HG03039 (cell line): ENCODE data around the gene RTN4R.
"Not testable (repeated sequence)": the region's sequence is repeated elsewhere in the genome, so short reads cannot be mapped to it uniquely, and the experiment has no call there.

Experiments
- ATAC-seq: cut with Tn5 transposase; IDR thresholded peaks from one replicate; pipeline ENCODE4 v1.9.1; 2021; ENCODE audit warnings: mild to moderate bottlenecking, moderate library complexity; ENCODE audit not compliant: unreplicated experiment

Gene RTN4R

DNA sequence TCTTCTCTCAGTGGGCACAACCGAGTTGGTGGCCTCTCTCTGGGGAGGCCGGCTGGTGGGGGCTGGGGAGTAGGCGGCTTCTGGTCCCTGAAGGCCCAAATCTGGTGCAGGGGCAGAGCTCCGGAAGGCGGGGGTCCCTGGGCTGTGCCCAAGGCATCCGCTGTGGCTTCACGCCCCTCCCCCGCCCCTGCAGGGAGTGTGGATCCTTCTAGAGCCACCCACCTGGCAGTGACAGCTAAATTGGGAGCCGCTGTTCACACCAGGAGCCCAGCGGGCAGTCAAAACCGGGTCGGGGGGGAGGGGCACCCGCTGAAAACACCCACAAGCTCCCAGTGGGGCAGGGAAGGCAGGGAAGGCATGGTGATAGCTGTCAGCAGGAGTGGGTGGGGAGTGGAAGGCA is 4.6 kb upstream of the RTN4R start:
- no peak for ATAC-seq

DNA sequence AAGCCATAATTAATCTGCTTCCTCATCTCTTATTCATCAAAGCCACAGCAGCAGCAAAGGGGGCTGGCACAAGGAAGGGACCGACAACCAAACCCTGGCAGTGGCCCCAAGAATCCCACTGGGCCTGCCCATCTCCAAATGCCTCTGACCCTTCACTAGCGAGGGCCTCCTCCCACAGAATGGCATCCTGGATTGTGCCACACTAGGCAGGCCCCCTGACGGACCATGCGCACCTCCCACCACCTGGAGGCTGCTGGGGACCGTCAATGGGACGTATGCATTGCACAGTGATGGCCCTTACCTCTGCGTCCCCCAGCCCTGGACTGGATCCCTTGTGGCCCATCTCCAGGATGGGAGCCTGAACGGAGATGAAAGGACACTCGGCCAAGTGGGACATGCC is 4.1 kb upstream of the RTN4R start:
- ATAC-seq, result no peak

DNA sequence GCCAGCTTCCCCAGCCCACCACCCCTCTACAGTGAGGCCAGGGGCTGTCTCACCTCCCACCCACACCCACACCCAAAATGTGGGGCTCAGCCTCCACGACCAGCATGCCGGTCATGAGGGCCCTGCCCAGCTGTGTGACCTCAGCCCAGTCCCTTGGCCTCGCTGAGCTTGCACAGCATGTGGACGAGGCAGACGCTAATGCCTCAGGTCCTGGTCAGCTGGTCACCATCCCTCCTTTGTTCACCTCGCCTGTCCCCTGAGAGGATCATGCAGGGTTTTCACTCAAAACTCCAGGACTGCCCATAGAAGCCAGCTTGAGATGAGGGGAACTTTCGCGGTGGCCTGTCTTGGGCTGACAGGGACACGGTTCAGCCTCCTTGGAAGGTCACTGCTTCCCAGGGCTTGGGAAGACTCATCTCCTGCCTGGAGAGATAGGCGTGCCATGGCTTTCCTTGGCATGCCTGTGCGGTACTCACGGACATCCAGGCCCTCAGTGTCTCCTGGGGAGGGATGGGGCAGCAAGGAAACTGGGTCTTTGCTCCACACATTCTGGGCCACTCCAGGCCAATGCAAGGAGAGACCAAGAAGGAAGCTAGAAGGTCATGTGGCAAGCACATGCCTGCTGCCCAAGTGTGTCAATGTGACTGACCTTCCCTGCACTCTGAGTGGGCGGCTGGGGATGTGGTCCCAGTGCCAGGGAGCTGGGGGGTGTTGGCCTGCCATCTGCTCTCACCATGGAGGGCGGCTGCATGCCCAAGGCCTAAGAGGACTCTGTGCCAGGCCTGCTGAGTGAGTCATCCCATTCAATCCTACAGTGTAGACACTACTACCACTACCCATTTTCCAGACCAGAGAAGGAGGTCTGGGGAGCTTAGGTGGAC is 3.2 kb upstream of the RTN4R start:
- no peak for ATAC-seq

DNA sequence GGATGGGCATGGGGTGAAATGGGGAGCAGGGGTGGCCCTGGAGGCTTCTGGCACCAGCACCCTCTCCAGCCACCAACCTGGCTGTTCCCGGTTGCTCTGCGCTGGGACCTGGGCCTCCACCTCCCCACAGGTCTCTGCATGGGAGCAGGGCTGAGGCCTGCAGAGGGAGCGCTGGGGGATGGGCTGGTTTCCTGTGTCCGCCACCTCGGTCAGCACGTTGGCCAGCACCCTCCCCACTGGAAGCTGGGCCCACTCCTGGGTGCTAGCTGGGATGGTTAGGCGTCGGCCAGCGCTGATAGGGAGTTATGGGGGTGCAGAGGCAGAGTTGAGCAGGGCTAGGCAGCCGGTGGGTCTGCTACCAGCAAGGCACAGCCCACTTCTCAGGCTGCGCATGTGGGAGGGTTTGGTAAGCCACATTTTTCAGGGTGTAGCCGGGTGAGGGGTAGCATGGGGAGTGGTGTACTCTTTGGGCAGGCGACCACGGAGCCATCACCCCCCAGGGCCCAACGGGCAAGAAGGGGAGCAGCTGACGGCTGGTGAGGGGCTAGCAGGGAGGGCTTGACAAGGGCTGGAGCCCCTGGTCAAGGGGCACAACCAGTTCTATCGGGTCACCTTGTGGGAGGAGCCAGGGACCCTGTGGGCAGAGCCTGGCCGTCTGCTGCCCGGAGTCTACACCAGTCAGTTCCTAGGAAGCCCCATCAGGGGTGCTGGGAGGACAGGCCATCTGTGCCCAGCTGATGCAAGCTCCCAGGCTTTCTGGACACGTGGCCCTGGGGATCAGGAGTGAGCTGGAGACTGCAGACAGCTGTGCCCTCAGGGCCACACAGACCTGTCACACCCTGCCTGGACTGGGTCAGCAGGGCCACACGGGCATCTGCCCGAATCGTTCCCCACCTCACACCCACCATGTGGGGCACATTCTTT is 2.3 kb upstream of the RTN4R start:
- not testable (repeated sequence) for ATAC-seq

DNA sequence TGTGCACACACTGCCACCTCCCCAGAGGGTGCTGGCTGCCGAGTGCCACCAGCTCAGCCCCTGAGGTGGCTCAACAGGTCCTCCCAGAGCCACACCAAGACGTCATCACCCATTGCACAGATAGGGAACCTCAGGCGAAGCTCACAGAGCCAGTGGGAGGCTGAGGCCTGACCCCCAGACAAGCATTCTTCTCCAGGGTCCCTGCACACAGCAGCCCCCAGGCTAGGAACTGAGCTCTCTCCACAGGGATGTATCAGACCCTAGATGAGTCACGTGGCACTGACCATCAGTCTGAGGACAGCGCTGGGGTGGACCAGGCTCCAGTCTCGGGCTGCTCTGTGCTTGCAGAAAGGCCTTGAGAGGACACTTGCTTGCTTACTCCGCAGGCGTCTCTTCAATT is 1.6 kb upstream of the RTN4R start:
- ATAC-seq, result not testable (repeated sequence)

DNA sequence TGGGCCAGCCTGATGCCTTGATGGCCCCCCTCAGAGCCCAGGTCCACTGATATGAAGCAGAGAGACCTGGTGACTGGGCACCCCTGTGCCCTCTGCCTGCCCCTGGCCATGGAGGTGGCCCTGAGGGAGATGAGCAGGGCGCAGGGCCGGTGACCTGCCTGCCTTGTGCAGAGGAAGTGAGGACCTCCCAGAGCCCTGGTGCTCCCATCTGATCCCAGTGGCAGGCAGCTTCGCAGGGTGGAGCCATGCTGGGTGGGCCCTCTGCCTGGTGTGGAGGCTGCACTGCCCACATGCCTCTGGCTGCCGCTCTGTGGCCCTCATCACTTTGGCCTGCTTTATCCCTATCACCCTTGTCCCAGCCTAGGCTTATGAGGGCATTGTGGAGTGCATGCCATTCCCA is 1.1 kb upstream of the RTN4R start:
- not testable (repeated sequence) for ATAC-seq

DNA sequence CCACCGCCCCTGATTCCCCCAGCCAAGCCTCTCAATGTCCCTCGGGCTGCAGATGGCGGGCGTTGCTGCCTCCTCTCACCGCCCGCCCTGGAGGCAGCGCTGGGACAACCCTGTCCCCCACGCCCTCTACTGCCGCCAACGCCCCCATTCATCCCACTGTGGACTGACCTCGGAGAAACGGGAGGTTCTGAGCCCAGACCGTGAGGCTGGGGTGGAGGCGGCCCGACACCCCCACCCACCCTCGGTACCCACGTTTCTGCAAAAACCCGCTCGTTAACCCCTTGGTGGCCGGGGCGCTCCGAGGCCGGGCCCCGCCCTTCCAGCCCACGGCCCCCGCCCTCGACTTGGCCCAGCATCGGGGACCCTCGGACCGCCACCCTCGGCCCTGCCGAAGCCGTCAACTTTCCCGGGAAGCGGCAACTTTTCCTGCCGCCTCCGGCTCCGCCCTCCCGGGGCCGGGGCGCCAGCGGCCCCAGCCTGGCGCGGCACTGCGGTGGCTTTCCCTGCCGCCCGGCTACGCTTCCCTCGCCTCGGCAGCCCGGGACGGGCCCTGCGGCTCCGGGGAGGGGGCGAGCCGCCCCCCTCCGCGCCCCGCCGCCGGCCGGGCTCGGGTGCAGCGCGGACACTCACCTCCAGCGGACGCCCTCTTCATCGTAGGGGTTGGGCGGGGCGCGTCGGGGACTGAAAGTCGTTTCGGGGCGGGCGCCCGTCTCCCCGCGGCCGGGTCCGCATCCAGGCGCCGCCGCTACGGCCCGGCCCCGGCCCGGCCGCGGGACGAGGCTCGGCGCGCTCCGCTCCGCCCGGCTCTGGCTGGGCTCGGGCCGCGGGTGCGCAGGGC is 458 bp downstream of the RTN4R start:
- no peak for ATAC-seq

DNA sequence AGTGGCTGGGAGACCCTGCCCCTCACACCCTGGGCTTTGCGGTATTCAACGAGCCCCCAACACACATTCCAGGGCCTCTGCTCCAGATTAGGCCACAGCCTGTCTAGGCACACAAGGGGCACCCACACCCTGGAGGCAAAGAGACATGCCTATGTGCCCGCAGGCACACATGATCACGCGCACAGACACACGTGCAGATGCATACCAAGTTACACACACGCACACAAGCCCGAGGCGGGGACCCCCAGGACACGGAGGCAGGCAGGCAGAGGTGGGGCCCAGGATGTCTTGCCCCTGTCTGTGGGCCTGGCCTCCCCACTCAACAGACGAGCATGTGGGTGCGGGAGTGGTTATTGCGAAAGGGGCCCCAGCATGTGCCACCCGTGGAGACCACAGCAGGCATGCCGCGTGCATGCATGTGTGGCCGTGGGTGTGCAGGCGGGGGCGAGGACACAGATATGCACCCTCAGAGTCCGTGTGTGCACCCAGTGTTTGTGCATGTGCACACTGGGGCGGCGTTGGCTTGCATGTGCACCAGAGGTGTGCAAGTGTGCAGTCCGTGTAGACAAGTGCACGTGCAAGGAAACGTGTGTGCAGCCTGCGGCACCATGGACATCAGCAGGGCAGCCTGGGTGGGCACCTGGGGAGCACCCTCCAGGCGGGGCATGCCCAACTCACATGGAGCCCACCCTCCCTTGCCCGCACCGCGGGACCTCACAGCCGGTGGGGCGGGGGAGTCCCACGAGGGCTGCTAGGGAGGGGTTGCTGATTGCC is 1.3 kb downstream of the RTN4R start:
- ATAC-seq, result not testable (repeated sequence)

DNA sequence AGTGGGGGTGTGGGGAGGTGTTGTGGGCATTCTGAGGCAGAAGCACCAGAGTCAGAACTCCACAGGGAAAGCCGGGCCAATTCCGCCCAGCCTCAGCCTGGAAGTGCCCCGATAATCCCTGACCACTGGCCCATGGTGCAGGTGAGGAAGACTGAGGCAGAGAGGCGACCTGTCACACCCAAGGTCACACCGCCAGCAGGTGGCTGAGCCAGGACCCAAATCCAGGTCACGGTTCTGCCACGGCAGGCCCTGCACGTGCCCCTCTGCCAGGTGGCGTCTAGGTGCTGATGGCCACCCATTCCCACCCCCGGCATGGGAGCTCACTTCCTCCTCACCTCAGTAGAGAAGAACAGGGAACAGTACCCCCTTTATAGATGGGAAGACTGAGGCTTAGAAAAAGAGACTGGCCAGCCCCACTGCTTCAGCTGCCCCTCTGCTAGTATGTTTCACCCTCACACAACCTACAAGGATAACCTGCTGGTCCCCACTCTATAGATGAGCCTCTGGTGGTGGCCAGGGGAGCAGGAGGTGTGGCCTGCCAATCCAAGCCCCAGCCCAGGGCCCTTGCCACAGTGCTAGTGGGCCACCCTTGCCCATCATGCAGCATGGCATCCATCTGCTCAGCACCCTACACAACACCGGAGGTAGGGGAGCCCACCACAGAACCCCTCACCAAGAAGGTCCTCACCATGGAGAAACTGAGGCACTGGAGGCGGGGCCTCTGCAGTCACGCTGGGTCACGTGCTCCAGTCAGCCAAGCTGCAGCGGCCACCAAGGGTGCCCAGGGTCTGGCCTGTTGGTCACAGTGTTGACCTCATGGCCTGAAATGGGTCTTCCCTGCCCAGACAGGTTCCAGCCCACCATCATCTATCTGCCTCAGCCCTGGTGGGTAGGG is 2.1 kb downstream of the RTN4R start:
- not testable (repeated sequence) for ATAC-seq

DNA sequence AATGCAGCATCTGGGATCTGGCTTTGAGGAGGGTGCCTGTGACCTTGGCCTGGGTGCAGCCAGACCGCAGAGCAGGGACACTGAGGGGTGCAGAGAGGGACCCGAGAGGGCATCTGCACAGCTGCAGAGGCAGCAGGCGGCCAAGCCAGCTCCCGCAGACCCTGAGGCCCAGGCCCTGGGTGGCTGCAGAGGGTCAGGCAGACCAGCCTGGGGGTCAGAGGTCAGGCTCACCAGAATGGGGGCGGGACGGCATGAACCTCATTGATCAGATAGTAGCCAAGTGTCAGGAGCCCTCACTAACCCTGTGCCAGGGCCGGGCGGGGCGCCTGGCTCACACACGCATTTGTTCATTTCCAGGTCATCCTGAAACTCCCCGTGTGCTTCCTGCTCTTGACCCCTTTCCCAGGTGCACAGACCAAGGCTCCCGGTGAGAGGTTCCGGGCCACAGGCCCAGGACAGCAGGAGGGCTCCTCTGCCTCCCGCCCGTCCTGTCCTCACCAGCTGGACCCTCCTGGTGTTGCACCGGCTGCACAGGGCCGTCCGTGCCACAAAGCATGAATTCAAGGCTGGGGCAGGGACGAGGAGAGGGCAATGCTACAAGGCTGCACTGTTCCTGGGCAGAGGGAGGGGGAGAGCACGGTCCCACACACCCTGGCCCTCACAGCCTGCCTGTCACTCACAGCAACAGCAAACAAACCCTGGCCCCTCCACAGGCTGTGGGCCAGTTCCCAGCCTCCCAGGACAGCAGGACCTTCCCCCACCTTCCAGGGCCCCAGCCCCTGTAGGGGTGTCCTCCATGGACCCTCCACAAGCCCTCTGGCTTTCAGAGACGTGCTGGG is 3.3 kb downstream of the RTN4R start:
- ATAC-seq, result no peak

DNA sequence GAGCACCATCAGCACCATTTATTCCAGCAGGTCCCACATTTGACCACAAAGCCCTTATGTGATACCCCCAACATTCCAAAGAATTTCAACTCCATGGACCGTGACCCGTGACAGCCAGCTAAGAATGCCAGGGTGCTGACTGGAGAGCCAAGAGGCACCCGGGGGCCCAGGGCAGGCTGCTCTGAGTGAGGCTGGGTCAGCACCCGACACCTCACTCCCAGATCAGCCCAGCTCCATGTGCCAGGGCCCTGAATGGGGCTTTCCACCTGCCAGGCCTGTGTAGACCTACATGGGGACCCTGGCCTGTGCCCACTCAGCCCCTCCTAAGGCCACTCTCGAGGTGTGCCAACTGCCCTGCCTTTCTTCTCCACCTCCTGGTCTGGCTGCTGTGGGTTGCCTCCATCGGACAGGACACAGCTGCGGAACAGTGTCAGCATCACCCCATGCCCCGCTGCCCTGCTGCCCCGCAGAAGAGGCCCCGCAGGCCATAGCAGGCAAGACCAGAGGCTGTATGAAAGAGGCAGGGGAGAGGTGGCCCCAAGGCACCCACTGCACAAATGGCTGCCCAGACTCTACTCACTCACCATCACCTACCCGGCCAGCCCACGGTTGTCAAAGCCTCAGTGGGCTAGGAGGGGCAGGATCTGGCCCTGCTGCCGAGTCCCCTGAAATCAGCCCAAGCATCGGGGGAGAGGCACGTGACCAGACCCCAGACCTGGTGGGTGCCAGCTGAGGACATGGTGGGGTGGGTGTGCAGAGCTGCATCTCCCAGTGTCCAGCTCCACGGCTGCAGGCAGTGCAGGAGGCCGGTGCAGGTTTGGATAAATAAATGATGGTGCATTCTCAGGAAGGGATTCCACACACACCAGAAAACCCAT is 4.5 kb downstream of the RTN4R start:
- ATAC-seq, result not testable (repeated sequence)

DNA sequence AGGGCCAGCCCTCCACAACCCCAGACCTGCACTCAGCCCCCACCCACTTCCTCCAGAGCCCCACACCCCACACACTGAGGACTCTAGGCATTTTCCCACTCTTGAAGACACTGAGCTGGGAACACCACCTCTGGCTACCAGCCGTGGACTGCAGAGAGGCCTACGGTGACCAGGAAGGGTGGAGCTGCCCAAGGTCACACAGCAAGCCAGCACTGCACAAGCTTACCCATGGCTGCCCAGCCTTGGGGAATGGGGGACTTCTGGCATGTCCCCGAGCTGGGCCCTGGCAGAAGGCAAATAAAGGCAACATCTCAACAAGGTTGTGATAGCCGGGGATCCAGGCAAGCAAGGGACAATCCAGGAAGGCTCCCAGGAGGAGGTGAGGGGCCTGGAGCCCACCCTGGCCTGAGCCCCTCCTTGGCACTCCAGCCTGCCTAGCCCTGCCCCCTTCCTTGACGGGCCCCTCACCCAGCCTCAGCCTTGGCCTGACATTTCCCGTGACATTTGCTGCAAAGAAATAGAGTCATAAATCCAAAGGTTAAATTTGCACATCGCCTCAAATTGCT is 5.5 kb downstream of the RTN4R start:
- no peak for ATAC-seq

DNA sequence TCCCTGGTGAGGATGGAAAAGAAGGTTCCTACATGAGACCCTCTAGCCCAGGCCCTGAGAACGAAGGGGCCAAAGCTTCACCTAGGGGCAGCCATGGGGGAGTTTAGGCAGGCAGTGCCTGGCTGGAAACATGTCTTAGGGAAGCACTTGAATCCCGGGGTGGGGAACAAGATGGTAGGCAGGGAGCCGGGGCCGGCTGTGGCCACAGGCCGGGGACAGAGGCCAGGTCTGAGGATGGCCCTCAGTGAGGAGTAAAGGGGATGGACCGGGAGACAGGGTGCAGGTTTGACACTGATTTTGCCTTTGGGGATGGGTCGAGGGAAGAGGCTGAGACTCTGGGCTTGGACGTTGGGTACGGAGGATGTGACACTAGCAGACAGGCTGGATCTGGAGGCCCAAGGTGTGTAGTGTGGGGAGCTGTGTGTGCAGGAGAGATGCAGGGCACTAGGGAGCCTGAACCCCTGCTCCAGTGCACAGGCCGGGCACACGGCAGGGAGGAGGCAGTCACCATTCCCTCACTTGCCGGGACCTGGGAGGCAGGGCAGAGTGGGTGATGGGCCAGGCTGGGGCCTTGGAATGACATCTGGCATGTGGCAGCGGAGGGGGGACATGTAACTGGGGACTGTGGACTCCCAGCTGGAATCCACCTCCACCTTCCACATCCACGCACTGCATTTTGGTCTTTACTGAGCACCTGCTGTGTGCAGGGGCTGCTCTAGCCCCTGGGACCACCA is 6.1 kb downstream of the RTN4R start:
- ATAC-seq, result no peak

DNA sequence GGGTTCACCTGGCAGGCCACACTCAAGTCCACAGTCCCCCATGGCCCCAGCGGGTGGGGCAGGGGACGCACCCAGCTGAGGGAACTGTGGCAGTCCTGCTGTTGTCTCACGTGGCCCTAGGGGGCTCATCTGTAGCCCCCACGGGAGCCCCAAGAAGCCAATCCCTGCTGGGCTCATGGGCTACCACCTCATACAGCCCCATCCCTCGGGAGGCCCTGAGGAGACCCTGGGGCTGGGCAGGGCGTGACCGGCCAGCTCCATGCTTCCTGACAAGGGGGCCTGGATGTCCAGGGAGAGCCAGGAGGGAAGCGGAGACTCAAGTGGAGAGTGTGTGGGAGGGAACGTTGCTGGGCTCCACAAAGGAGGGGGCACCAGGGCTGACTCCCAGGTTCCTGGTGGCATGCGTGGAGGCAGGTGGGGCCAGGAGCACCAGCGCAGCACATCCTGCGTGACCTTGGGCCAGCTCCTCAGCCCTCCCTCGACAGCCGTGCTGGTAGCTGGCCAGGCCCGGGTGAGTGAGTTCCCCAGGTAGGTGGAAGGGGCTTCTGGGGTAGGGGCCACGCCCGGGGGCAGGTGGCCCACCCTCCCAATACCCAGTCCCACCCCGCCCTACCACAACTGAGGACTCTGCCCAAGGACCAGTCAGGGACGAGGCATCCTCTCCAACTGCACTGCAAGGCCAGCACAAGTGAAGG is 7.9 kb downstream of the RTN4R start:
- ATAC-seq, result no peak

DNA sequence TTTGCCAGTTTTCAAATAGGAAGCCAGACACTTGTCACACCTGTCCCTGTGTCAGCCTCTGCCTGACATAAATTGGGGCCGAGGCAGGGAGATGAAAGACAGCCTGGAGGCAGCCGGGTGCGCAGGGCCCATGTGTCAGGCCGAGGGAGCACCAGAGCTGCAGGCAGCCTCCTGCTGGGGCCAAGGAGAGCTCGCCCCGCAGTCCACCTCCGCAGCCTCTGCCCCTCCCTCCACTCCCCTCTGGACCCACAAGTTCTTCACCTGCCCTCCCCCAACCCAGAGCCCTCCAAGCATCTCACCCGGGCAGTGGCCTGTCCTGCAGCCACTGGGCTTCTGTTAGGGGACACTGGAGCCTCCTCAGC is 8.8 kb downstream of the RTN4R start:
- ATAC-seq, result no peak
